Spleen (tissue), 11 donors: ENCODE measurements around the gene MYLK4. TPM values are rescaled to one million over a fixed set of nuclear protein-coding genes. Genes with fewer than 3 reads are reported as not detected.

Source experiments
- DNase-seq: peaks from one replicate; pipeline ENCODE4 v3.0.0-alpha.2; 2020
- H3K27ac ChIP-seq, 8 donors: fragments of 200-600 bp; sonication (generic) in 7 of 8; 1 replicate in 4 of 8; 2 replicates in 4 of 8; pipeline versions ENCODE4 v1.5.0 to v1.8.0; 2016 to 2021; ENCODE audit warnings: inconsistent platforms in 4 of 8, mild to moderate bottlenecking in 4 of 8, moderate library complexity in 1 of 8
- H3K27me3 ChIP-seq, 7 donors: fragments of 200-600 bp; sonication (generic) in 6 of 7; replicated peaks in 1 of 7; 1 replicate in 4 of 7; 2 replicates in 3 of 7; pipeline versions ENCODE4 v1.5.0 to v1.8.0; 2016 to 2021; ENCODE audit warnings: inconsistent platforms in 3 of 7, mild to moderate bottlenecking in 1 of 7
- H3K36me3 ChIP-seq, 6 donors: fragments of 200-600 bp; sonication (generic) in 5 of 6; 1 replicate in 4 of 6; 2 replicates in 2 of 6; pipeline versions ENCODE4 v1.5.0 to v1.8.0; 2016 to 2021; ENCODE audit warnings: inconsistent platforms in 2 of 6
- H3K4me1 ChIP-seq, 6 donors: fragments of 200-600 bp; sonication (generic) in 5 of 6; 1 replicate in 3 of 6; 2 replicates in 3 of 6; pipeline versions ENCODE4 v1.5.0 to v1.8.0; 2016 to 2021; ENCODE audit warnings: inconsistent platforms in 3 of 6
- H3K4me3 ChIP-seq, 8 donors: fragments of 200-600 bp; sonication (generic) in 7 of 8; 1 replicate in 4 of 8; 2 replicates in 4 of 8; pipeline versions ENCODE4 v1.5.0 to v1.8.0; 2016 to 2021; ENCODE audit warnings: inconsistent platforms in 4 of 8, mild to moderate bottlenecking in 4 of 8, moderate library complexity in 2 of 8
- H3K9me3 ChIP-seq, 8 donors: fragments of 200-600 bp; sonication (generic) in 7 of 8; 1 replicate in 4 of 8; 2 replicates in 4 of 8; pipeline versions ENCODE4 v1.5.0 to v1.8.0; 2016 to 2021; ENCODE audit warnings: inconsistent platforms in 4 of 8
- POLR2A ChIP-seq, 3 donors: fragments of 450-650 bp; IDR thresholded peaks; one replicate each; pipeline ENCODE4 v1.5.1; 2017; ENCODE audit warnings: antibody characterized with exemption in 3 of 3, mild to moderate bottlenecking in 1 of 3
- POLR2AphosphoS5 ChIP-seq, 3 donors: sonication (generic); formaldehyde crosslinking; IDR thresholded peaks; one replicate each; pipeline ENCODE4 v1.5.1; 2017; ENCODE audit warnings: antibody characterized with exemption in 3 of 3
- WGBS, 5 donors: extraction: QIAGEN DNeasy Blood & Tissue Kit in 3 of 5; methylation state at CpG; one replicate each; pipeline versions ENCODE4 v1.1.5 to v1.1.7; 2013 to 2018; 5-methylcytosine and 5-hydroxymethylcytosine counted together
- intact Hi-C: fragments of 100-400 bp; cut with DNase I; formaldehyde crosslinking; loops from one replicate; pipeline ENCODE4 v1.15.0; 2023; ENCODE audit warnings: low total_unique reads
- polyA plus RNA-seq, 3 donors: library from polyadenylated mRNA; stranded (reverse); fragments of 200-250 nt; gene quantifications; one replicate each; pipeline ENCODE4 v1.2.1, GENCODE V29; 2013
- total RNA-seq, 7 donors: library from RNA; depleted of rRNA in 3 of 7; stranded (reverse); fragments of >200 nt in 3 of 7; fragmentation: NEBNext Ultra II Directional in 4 of 7; extraction: Animal tissue kit (Norgen Biotek cat#: 25700) in 4 of 7; gene quantifications; one replicate each; pipeline versions ENCODE4 v1.1.0 to v1.2.1, GENCODE V29; 2016 to 2021
- TF ChIP-seq, protein P1 (sequence below), 11 experiments: fragments of 200-600 bp in 7 of 11; fragments of 450-650 bp in 4 of 11; sonication (generic) in 4 of 11; IDR thresholded peaks in 8 of 11; conservative IDR thresholded peaks in 3 of 11; 1 replicate in 7 of 11; 2 replicates in 4 of 11; pipeline versions ENCODE4 v1.4.0 to v1.8.0; 2016 to 2021; ENCODE audit warnings: antibody characterized with exemption in 11 of 11, inconsistent platforms in 4 of 11, mild to moderate bottlenecking in 1 of 11
- donor health status: healthy with polysubstance abuse.
- donor health status: DM: no; HTN: no; CAD: no; lungs with moderate emphysema.
- donor health status: DM: no; HTN: no; CAD: no.
- donor health status: Bipolar disorder and iron deficiency.
- donor health status: healthy.
- donor health status: DM: no; HTN: no; CAD: no.
- donor health status: DM: yes; HTN: yes; CAD: no.

The MYLK4 gene
- total and polyA plus RNA-seq, 10 donors: 0.21 to 1.9 (median 0.76) TPM

DNA sequence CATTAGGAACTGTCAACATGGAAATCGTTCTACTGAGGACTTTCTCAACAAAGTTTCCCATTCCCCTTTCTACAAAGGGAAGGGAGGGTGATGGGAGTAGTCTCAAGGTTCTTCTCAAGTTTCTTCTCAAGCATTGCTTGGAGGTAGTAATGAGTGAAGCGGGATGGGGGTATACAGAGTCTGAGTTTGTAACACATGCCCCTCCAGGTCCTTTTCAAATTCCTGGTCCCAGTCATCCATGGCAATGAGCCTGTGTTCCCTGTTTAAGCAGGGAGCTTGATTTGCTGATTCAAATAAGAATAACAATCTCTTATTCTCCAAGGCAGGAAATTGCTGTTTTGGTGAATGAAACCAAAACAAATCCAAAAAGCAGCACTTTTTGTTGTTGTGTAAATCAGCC lies 45.5 kb downstream of the MYLK4 start:
- Histone ChIP-seq H3K4me3 (no peak overlapping the region), H3K4me1 (no peaks in the 10 kb centered on the region), H3K27me3 (no peaks in the 10 kb centered on the region), H3K27ac (no peak overlapping the region), H3K36me3 (no peaks in the 10 kb centered on the region), H3K9me3 (peaks cover 0 to 14% (median 3%) of the 10 kb centered on the region in 8 donors)
- no peak for DNase-seq
- TF ChIP-seq POLR2A (IDR thresholded peaks at IDR 0.05): no peak
- TF ChIP-seq, protein P1, sequence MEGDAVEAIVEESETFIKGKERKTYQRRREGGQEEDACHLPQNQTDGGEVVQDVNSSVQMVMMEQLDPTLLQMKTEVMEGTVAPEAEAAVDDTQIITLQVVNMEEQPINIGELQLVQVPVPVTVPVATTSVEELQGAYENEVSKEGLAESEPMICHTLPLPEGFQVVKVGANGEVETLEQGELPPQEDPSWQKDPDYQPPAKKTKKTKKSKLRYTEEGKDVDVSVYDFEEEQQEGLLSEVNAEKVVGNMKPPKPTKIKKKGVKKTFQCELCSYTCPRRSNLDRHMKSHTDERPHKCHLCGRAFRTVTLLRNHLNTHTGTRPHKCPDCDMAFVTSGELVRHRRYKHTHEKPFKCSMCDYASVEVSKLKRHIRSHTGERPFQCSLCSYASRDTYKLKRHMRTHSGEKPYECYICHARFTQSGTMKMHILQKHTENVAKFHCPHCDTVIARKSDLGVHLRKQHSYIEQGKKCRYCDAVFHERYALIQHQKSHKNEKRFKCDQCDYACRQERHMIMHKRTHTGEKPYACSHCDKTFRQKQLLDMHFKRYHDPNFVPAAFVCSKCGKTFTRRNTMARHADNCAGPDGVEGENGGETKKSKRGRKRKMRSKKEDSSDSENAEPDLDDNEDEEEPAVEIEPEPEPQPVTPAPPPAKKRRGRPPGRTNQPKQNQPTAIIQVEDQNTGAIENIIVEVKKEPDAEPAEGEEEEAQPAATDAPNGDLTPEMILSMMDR (IDR thresholded peaks at IDR 0.05 in 8 of 11, conservative IDR thresholded peaks at IDR 0.05 in 3 of 11): no peak
- WGBS, 5 donors: 65 to 80% (median 73%) methylated on average over 2 of the region's 2 CpGs
- intact Hi-C loops: no loop called here

DNA sequence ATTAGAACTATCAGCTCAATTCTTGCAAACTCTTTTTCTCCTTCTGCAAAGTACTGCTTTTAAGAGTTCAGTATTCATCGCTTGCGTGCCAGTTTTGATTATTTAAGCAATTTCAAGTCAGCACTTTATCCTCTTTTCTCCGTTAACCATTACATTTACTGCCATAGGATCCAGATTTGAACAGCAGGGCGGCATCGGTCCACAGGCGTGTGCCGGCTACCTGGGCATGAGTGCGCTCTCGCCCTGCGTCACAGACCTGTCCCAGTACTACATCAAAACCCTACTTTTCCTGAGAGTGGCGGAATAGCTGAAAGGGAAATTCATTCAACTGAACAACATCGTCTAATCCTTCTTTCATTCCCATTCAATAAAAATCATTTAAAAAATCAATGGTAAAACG lies 53.4 kb downstream of the MYLK4 start:
- Histone ChIP-seq H3K27me3 (no peaks in the 10 kb centered on the region), H3K4me1 (peaks cover 0 to 6% (median 0%) of the 10 kb centered on the region in 6 donors), H3K27ac (no peak overlapping the region), H3K36me3 (no peaks in the 10 kb centered on the region), H3K9me3 (no peaks in the 10 kb centered on the region), H3K4me3 (no peak overlapping the region)
- no peak for TF ChIP-seq POLR2AphosphoS5 (IDR thresholded peaks at IDR 0.05)
- TF ChIP-seq, protein P1 (IDR thresholded peaks at IDR 0.05 in 8 of 11, conservative IDR thresholded peaks at IDR 0.05 in 3 of 11): no peak
- TF ChIP-seq POLR2A (IDR thresholded peaks at IDR 0.05): no peak
- DNase-seq: no peak
- intact Hi-C loops: no loop called here
- WGBS, 5 donors: 89 to 92% (median 91%) methylated on average over 13 of the region's 13 CpGs

DNA sequence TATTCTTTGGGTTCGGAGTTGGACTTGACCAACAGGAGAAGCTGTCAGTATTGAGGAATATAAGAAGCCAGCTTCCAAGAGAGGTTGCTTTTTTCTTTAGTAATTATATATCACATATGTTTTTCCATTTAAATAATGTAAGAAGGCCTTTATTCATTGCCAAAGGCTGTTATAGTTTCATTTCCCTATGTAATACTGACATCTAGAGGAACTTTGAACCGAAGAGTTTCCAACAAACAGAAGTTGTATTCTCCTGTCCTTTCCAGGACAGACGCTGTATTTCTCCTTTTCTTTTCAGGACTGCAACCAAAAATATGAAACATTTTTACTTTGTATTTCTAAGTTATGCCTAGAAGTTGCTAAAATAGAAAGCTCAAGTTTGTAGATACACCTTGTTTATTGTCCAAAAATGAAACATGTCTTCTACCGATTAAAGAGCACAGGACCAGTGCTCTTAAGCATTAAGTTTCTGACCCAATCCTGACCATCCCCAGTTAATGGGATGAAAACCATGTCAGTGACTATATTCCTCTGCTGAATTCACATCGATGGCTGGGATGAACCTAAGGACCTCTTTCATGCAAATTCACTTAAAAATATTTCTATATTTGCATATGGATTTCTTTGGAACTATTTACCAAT lies 55.1 kb downstream of the MYLK4 start:
- no peak overlapping the region for H3K27ac ChIP-seq
- DNase-seq: no peak
- no peaks in the 10 kb centered on the region for H3K27me3 ChIP-seq
- no peak for TF ChIP-seq POLR2A (IDR thresholded peaks at IDR 0.05)
- TF ChIP-seq, protein P1 (IDR thresholded peaks at IDR 0.05 in 8 of 11, conservative IDR thresholded peaks at IDR 0.05 in 3 of 11): peak in 3 of 11 experiments; percentile 8 to 40 (median 33)
- H3K4me3 ChIP-seq: no peak overlapping the region
- H3K9me3 ChIP-seq: no peaks in the 10 kb centered on the region
- H3K36me3 ChIP-seq: no peaks in the 10 kb centered on the region
- intact Hi-C loops: no loop called here
- peaks cover 0 to 6% (median 0%) of the 10 kb centered on the region in 6 donors for H3K4me1 ChIP-seq
- 53 to 60% (median 57%) methylated on average over 5 of the region's 5 CpGs for WGBS, 5 donors

DNA sequence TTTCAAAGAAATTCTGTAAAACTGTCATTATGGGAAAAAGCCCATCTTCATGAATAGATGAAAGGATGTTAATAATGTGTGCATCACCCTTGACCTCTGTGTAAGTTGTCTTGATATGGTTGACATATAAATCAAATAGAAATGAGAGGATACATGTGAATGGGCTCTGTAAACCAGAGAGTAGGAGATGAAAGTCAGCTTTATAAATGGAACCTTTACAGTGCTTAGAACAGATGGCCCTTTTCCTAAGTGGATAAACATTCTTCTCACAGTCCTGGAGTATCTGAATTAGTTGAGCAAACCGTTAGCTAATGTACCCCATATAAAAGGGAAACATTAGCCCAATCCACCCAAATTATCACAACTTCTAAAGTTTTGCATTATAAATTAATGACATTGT lies 57.5 kb downstream of the MYLK4 start:
- no peak for DNase-seq
- H3K36me3 ChIP-seq: no peaks in the 10 kb centered on the region
- H3K27me3 ChIP-seq: no peaks in the 10 kb centered on the region
- TF ChIP-seq, protein P1 (IDR thresholded peaks at IDR 0.05 in 8 of 11, conservative IDR thresholded peaks at IDR 0.05 in 3 of 11): no peak
- TF ChIP-seq POLR2AphosphoS5 (IDR thresholded peaks at IDR 0.05) (no peak), POLR2A (IDR thresholded peaks at IDR 0.05) (no peak)
- peaks cover 0 to 6% (median 0%) of the 10 kb centered on the region in 6 donors for H3K4me1 ChIP-seq
- H3K4me3 ChIP-seq: no peak overlapping the region
- H3K27ac ChIP-seq: no peak overlapping the region
- H3K9me3 ChIP-seq: no peaks in the 10 kb centered on the region
- 63 to 85% (median 68%) methylated on average over 1 of the region's 1 CpG for WGBS, 5 donors
- intact Hi-C loops: no loop called here
